Thymus (tissue), 11 donors: ENCODE measurements around the gene SAMD10. TPM values are rescaled to one million over a fixed set of nuclear protein-coding genes. Genes with fewer than 3 reads are reported as not detected.

Experiments used
- DNase-seq, 9 donors: peaks; one replicate each; pipeline ENCODE4 v3.0.0-alpha.2; 2013; ENCODE audit warnings: low spot score in 9 of 9, low read depth in 6 of 9, missing footprints in 1 of 9
- H3K27ac ChIP-seq, 2 donors: one replicate each; pipeline ENCODE4 v1.5.1; 2013; ENCODE audit warnings: control low read depth in 1 of 2, low read depth in 1 of 2, low read length in 1 of 2, mild to moderate bottlenecking in 1 of 2, moderate library complexity in 1 of 2
- H3K27me3 ChIP-seq, 2 donors: one replicate each; pipeline ENCODE4 v1.5.1; 2013; ENCODE audit warnings: low read length in 1 of 2; ENCODE audit not compliant: control insufficient read depth in 2 of 2, insufficient read depth in 1 of 2
- H3K36me3 ChIP-seq, 2 donors: one replicate each; pipeline ENCODE4 v1.5.1; 2013; ENCODE audit warnings: low read length in 1 of 2, mild to moderate bottlenecking in 1 of 2, moderate library complexity in 1 of 2; ENCODE audit not compliant: control insufficient read depth in 2 of 2, insufficient read depth in 2 of 2
- H3K4me1 ChIP-seq, 2 donors: one replicate each; pipeline ENCODE4 v1.5.1; 2013; ENCODE audit warnings: low read length in 2 of 2; ENCODE audit not compliant: control insufficient read depth in 2 of 2, insufficient read depth in 2 of 2
- H3K4me3 ChIP-seq, 2 donors: one replicate each; pipeline ENCODE4 v1.5.1; 2013; ENCODE audit warnings: low read length in 2 of 2, control low read depth in 1 of 2, mild to moderate bottlenecking in 1 of 2
- H3K9me3 ChIP-seq, 2 donors: one replicate each; pipeline ENCODE4 v1.5.1; 2013; ENCODE audit warnings: low read length in 1 of 2, mild to moderate bottlenecking in 1 of 2; ENCODE audit not compliant: control insufficient read depth in 2 of 2, insufficient read depth in 1 of 2
- whole genome bisulfite sequencing: extraction: QIAGEN DNeasy Blood & Tissue Kit; methylation state at CpG from one replicate; pipeline ENCODE4 v1.1.7; 2013; 5-methylcytosine and 5-hydroxymethylcytosine counted together
- polyA plus RNA-seq: library from polyadenylated mRNA; stranded (reverse); fragments of 200-250 nt; gene quantifications from one replicate; pipeline ENCODE4 v1.2.3, GENCODE V29; 2013
- total RNA-seq: library from RNA; stranded (reverse); fragments of 120-200 nt; gene quantifications from one replicate; pipeline ENCODE4 v1.2.4, GENCODE V29; 2013
- donor health status: healthy.

The SAMD10 gene
- total and polyA plus RNA-seq, 2 donors: 3.4 to 10.5 TPM

DNA sequence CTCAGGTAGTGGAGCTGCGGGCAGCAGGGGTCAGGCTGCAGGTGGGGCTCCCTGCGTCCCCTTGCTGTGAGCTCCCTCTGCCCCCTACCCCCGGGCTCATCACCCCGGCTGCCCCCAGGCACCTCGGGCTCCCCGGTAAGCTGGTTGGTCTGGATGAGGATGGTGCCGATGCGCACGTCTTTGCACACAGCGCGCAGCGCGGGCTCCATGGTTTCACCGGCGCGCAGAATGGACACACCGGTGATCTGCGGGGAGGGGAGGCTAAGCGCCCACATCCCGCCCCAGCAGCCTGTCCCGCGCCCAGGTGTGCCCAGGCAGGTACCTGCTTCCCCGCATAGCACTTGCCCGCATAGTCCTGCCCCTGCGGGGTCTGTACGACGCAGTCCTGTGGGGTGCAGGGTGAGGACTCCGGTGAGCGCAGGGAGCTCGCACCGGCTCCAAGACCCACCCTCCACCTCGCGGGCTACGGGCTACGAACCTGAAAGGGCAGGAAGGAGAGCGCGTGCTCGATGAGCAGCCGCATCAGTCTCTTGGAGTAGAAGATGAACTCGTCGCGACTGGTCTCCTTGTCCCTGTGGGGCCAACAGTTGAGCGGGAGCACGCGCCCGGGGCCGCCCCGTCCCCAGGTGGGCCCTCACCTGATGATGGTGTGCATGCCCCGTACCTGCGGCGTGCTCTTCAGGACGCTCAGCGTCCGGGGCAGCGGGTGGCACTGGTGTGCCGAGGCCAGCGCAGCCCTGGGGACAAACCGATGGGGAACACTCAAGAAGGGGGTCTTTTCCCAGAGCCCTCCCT, 38.8 kb downstream of the SAMD10 start:
- Histone ChIP-seq H3K27ac (no peak overlapping the region), H3K9me3 (peaks cover 0 to 14% of the 10 kb centered on the region in 2 donors), H3K4me1 (peaks cover 4 to 16% of the 10 kb centered on the region in 2 donors), H3K4me3 (no peak overlapping the region), H3K36me3 (peaks cover 48 to 68% of the 10 kb centered on the region in 2 donors), H3K27me3 (no peaks in the 10 kb centered on the region)
- 98% methylated on average over 58 of the region's 58 CpGs for WGBS
- DNase-seq: no peak

DNA sequence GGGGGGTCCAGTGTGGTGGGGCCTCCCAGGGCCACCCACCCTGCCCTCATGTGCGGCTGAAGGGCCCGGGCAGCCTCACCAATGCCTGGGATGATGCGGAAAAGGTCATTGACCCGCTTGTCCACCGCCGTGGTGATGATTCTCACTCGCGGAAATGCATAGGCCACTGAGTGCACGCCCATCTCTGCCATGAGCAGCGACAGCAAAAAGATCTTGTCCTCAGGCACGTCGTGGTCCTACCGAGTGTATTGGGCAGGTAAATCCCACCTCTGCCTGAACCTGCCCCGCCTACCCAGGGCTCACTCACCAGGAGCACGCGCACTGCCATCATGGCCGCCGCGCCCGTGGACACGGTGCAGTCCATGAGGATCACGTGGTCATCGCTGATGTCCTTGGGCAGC, 39.4 kb downstream of the SAMD10 start:
- Histone ChIP-seq H3K9me3 (peaks cover 0 to 14% of the 10 kb centered on the region in 2 donors), H3K4me1 (peaks cover 4 to 16% of the 10 kb centered on the region in 2 donors), H3K27me3 (no peaks in the 10 kb centered on the region), H3K36me3 (peaks cover 48 to 68% of the 10 kb centered on the region in 2 donors), H3K27ac (no peak overlapping the region), H3K4me3 (no peak overlapping the region)
- DNase-seq: no peak
- WGBS: 98% methylated on average over 23 of the region's 23 CpGs

DNA sequence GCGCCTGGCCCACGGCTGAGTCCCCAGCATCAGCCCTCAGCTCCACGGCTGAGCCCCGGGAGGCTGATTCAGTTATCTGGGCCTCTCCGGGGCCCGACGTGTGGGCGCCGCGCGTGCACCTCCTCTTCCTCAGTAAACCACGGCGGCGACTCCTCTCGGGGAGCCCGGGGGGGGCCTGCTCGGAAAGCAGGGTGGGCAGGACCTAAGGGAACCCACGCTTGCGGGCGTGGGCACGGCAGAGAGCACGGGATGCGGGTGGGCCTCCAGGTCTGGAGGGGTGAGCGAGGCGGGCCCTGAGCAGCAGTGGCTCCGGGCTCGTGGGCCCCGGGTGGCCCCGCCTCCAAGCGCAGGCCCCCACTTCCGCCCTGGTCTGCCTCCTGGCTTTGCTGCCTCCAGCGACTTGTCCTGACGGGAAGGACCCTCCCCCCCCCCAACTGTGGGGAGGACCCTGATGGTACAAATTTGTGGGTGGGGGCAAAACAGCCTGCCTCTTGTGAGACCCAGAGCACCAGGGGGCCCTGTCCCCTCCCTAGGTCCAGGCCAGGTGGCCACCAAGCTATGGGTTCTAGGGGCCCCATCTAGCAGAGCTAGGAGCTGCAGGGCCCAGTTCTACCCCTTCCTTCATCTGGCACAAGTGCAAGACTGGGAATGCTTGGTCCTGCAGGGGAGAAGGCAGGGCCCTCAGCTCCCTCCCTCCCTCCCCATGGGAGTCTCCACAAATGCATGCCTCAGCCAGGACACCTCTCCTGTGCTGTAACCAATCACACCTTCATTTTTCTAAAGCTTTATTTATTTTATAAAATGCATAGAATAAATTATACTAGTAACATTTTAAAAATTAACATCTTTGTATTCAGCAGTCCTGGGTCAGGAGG, 40.1 kb downstream of the SAMD10 start:
- Histone ChIP-seq H3K27me3 (no peaks in the 10 kb centered on the region), H3K4me3 (no peak overlapping the region), H3K4me1 (peaks cover 4 to 16% of the 10 kb centered on the region in 2 donors), H3K36me3 (peaks cover 49 to 68% of the 10 kb centered on the region in 2 donors), H3K27ac (no peak overlapping the region), H3K9me3 (peaks cover 0 to 14% of the 10 kb centered on the region in 2 donors)
- WGBS: 86% methylated on average over 33 of the region's 33 CpGs
- DNase-seq: no peak

DNA sequence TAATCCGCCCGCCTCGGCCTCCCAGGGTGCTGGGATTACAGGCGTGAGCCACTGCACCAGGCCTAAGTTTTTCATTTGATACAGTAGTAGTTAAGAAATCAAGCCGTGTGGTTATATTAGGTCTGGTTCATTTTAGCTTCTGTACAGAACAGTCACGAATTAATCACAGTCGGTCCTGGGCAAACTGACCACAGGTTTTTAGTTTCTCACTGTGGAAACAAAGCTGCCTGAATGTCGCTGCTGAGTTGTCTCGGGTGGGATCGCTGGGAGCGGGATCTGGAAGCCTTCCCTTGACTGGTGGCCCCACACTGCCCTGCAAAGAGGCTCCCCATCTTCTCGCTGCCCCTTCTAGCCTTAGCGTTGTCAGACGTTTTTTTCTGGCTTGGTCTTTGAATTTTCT, 41.8 kb downstream of the SAMD10 start:
- peaks cover 46 to 68% of the 10 kb centered on the region in 2 donors for H3K36me3 ChIP-seq
- WGBS: 96% methylated on average over 14 of the region's 14 CpGs
- no peak for DNase-seq
- H3K27me3 ChIP-seq: no peaks in the 10 kb centered on the region
- peaks cover 0 to 15% of the 10 kb centered on the region in 2 donors for H3K9me3 ChIP-seq
- H3K27ac ChIP-seq: no peak overlapping the region
- peaks cover 4 to 15% of the 10 kb centered on the region in 2 donors for H3K4me1 ChIP-seq
- H3K4me3 ChIP-seq: no peak overlapping the region

DNA sequence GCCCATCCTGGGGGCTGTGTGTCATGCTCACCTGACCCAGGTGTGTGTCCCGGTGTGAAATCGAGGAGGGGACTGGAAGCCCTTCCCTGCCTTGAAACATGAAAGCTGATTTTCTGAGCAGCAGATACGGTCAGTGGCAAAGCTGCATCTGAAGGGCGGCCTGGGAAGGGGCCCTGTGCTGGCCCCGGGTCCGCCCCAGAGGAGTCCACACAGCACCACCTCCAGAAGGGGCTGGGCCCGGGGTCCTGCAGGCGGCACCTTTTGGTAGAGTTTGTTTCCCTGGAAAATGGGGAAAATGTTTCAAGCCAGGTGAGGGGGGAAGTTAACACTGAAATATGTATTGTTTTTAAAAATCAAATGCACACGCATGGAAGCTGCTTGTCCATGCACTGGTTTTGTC, 44.0 kb downstream of the SAMD10 start:
- WGBS: 97% methylated on average over 9 of the region's 9 CpGs
- DNase-seq: no peak

DNA sequence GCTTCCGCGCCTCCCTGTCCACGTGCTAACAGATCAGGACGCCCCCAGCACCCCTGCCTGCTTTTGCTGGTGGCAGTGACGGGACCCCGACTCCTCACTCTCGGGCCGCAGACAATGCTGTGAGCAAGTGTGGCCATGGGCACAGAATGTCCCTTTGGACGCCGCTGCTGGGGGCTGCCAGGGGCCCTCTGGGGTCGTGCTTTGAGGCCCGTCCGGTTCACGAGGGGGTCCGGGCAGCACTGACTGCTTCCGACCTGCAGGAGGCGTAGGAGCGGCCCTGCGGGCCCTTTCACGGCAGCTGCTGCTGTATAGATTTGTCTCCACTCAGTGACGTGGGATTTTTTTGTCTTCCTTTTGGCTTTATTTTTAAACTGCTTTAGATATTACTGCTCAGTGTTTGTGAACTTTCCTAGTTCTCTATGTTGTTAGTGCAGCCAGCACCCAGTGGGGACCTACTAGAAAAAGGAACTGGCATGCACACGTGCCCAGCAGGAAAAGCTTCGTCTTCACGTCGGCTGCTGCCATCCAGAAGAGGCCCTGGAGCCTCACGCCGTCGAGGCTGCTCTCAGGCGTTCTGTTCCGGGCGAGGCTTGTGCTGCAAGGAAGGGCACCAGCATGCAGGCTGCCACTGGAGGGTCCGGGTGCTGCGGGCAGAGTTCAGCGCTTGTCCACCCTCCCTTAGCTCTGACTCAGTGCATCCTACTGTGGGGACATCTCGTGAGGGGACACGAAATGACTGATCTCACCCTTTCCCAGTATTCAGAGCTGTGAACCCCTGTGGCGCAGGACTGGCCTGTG, 45.0 kb downstream of the SAMD10 start:
- Histone ChIP-seq H3K27ac (no peak overlapping the region), H3K27me3 (no peaks in the 10 kb centered on the region), H3K4me1 (peaks cover 0 to 3% of the 10 kb centered on the region in 2 donors), H3K4me3 (no peak overlapping the region), H3K36me3 (peaks cover 59 to 80% of the 10 kb centered on the region in 2 donors), H3K9me3 (peaks cover 0 to 7% of the 10 kb centered on the region in 2 donors)
- no peak for DNase-seq
- WGBS: 95% methylated on average over 37 of the region's 37 CpGs

More for the DNA sequence above, 44.0 kb downstream of the SAMD10 start:
- peaks cover 0 to 12% of the 10 kb centered on the region in 2 donors for H3K9me3 ChIP-seq
- no peak overlapping the region for H3K4me3 ChIP-seq
- H3K4me1 ChIP-seq: peaks cover 0 to 3% of the 10 kb centered on the region in 2 donors
- peaks cover 60 to 81% of the 10 kb centered on the region in 2 donors for H3K36me3 ChIP-seq
- H3K27me3 ChIP-seq: no peaks in the 10 kb centered on the region
- no peak overlapping the region for H3K27ac ChIP-seq

DNA sequence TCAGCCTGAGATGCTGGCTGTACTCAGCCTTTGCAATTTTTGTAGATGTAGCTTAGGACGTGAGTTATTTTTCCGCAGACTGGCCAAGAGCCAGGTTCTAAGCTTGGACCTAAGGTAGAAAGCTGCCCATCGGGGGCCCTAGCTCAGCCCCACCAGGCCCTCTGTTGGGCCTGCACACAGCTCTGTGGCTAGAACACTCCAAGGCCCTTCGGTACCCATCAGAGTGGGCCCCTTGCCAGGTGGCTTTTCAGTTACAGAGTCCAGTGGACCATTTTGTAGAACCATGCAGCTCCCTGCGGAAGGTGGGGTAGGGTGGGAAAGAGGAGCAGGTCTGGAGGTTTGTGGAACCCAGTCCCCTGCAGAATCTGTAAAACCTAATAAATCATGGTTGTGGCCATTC, 45.8 kb downstream of the SAMD10 start:
- no peaks in the 10 kb centered on the region for H3K4me1 ChIP-seq
- no peak overlapping the region for H3K27ac ChIP-seq
- DNase-seq: no peak
- H3K9me3 ChIP-seq: peaks cover 0 to 7% of the 10 kb centered on the region in 2 donors
- 97% methylated on average over 5 of the region's 5 CpGs for WGBS
- peaks cover 63 to 80% of the 10 kb centered on the region in 2 donors for H3K36me3 ChIP-seq
- H3K4me3 ChIP-seq: no peak overlapping the region
- H3K27me3 ChIP-seq: no peaks in the 10 kb centered on the region

DNA sequence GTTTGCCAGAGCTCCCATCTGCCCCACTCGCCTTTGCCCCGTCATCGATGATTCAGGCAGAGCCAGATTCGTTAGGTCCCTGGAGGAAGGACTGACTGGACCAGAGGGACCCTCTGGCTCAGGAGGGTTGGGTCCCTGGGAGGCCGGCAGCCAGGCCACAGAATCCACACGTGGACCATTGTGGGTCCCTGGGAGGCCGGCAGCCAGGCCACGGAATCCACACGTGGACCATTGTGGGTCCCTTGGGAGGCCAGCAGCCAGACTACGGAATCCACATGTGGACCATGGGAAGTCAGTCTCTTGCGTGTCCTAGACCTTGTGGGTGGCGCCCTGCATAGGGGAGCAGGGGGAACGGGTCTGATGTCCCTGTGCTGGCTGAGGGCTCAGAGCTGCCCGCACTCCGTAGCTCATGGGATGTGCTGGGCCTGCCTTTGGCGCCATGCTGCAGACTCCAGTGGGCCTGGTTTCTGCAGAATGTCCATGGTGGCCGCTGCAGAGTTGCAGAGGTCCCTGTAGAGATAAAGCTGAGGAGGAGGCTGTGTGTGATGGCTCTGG, 46.8 kb downstream of the SAMD10 start:
- no peaks in the 10 kb centered on the region for H3K4me1 ChIP-seq
- no peaks in the 10 kb centered on the region for H3K27me3 ChIP-seq
- 95% methylated on average over 17 of the region's 17 CpGs for WGBS
- DNase-seq: no peak
- H3K27ac ChIP-seq: no peak overlapping the region
- peaks cover 70 to 83% of the 10 kb centered on the region in 2 donors for H3K36me3 ChIP-seq
- H3K4me3 ChIP-seq: no peak overlapping the region
- H3K9me3 ChIP-seq: peaks cover 0 to 3% of the 10 kb centered on the region in 2 donors
